ENCODE measurements around the gene BET1L. TPM values are rescaled to one million over a fixed set of nuclear protein-coding genes. Genes with fewer than 3 reads are reported as not detected.
"Not testable (repeated sequence)": the region's sequence is repeated elsewhere in the genome, so short reads cannot be mapped to it uniquely, and the experiment has no call there.

Gene BET1L
- polyA plus RNA-seq, 2 donors, result 12.5 to 18.0 TPM

DNA sequence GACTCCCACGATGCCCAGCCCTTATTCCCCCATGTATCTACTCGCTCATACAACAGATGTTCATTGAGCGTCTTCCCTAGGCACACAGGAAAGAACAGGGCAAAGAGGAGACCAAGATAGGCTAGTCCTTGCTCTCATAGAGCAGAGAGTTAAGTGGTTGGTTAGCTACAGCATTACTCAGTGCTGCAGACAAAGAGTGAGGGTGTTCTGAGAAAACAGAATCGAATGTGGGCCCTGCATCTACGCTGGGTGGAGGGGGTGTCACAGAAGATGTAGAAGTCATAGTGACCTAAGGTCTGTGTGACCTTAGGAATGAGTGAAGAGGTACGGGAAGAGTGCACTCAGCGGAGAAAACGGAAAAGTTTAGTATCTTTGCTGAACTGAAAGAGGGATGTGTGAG, 41.9 kb upstream of the BET1L start:
- Histone ChIP-seq H3K4me1 (ENCODE audit: control insufficient read depth in 2 of 2, insufficient read depth in 2 of 2, low read length in 1 of 2) (no peaks in the 10 kb centered on the region), H3K36me3 (ENCODE audit: control insufficient read depth in 2 of 2, insufficient read depth in 2 of 2, low read length in 1 of 2) (peaks cover 20 to 36% of the 10 kb centered on the region in 2 donors)
- WGBS, 2 donors, result 78 to 79% methylated on average over 8 of the region's 8 CpGs

DNA sequence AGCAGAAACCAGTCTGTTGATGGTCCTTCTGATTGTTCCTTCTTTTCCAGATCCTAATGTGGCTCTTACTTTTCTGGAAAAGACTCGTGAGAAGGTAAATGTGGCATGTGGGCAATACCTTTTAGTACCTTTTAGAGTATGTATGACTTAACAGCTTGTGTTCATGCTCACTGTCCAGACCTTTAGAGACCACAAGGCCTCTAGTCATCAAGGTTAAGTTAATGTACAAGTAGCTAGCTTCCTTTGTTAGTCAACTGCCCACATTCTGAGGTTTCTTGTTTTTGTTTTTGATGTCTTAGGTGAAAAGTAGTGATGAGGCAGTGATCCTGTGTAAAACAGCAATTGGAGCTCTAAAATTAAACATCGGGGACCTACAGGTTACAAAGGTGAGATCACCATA, 37.2 kb upstream of the BET1L start:
- Histone ChIP-seq H3K9me3 (ENCODE audit: control insufficient read depth in 2 of 2, insufficient read depth in 1 of 2, low read depth in 1 of 2, low read length in 1 of 2) (no peaks in the 10 kb centered on the region), H3K36me3 (ENCODE audit: control insufficient read depth in 2 of 2, insufficient read depth in 2 of 2, low read length in 1 of 2) (peaks cover 10 to 24% of the 10 kb centered on the region in 2 donors), H3K27me3 (ENCODE audit: control insufficient read depth in 1 of 2, insufficient read depth in 2 of 2, low read length in 2 of 2) (no peaks in the 10 kb centered on the region), H3K4me1 (ENCODE audit: control insufficient read depth in 2 of 2, insufficient read depth in 2 of 2, low read length in 1 of 2) (no peaks in the 10 kb centered on the region), H3K27ac (ENCODE audit: low read depth in 2 of 2, low read length in 1 of 2) (no peak overlapping the region), H3K4me3 (ENCODE audit: low read depth in 1 of 2, low read length in 2 of 2) (no peak overlapping the region)
- 93 to 94% methylated on average over 2 of the region's 2 CpGs for WGBS, 2 donors

More for the DNA sequence above, 41.9 kb upstream of the BET1L start:
- H3K4me3 ChIP-seq (ENCODE audit: low read depth in 1 of 2, low read length in 2 of 2), result no peak overlapping the region
- no peak overlapping the region for H3K27ac ChIP-seq (ENCODE audit: low read depth in 2 of 2, low read length in 1 of 2)
- no peaks in the 10 kb centered on the region for H3K27me3 ChIP-seq (ENCODE audit: control insufficient read depth in 1 of 2, insufficient read depth in 2 of 2, low read length in 2 of 2)
- no peaks in the 10 kb centered on the region for H3K9me3 ChIP-seq (ENCODE audit: control insufficient read depth in 2 of 2, insufficient read depth in 1 of 2, low read depth in 1 of 2, low read length in 1 of 2)

DNA sequence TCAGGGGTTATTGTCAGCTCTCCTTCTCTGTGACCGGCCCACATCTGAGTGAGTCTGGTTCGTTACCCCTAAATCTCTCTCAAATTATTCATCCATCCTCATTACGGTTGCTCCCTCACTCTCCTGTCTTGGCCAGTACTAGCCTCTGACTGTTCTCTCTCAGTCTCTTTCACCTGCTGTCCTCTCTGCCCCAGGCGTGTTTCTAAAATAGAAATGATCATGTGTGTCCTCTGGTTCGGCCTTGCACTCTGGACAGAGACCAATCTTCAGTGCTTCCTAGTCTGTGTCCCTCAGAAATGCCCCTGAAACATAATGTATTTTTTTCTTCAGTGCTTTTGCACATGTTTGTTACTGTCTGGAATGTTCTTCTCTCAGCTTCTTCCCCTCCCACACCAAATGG, 34.4 kb upstream of the BET1L start:
- peaks cover 5 to 17% of the 10 kb centered on the region in 2 donors for H3K36me3 ChIP-seq (ENCODE audit: control insufficient read depth in 2 of 2, insufficient read depth in 2 of 2, low read length in 1 of 2)

DNA sequence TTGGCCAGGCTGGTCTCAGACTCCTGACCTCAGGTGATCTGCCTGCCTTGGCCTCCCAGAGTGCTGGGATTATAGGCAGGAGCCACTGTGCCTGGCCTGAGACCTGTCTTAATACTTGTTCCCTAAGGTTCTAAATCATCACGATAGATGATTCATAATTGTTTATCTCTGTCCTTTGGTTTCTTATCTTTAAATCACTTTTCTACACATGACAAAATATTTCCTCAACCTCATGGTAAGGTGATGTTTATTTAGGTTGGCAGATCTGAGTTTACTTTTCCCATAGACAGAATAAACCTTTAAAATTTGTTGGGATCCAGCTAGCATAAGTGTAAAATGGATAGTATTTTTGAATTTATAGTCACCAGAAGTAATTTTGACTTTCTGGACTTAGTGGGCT, 33.1 kb upstream of the BET1L start:
- Histone ChIP-seq H3K27ac (ENCODE audit: low read depth in 2 of 2, low read length in 1 of 2) (no peak overlapping the region), H3K36me3 (ENCODE audit: control insufficient read depth in 2 of 2, insufficient read depth in 2 of 2, low read length in 1 of 2) (peaks cover 0 to 13% of the 10 kb centered on the region in 2 donors)

More for the DNA sequence above, 34.4 kb upstream of the BET1L start:
- 91 to 92% methylated on average over 5 of the region's 5 CpGs for WGBS, 2 donors
- Histone ChIP-seq H3K4me3 (ENCODE audit: low read depth in 1 of 2, low read length in 2 of 2) (no peak overlapping the region), H3K27me3 (ENCODE audit: control insufficient read depth in 1 of 2, insufficient read depth in 2 of 2, low read length in 2 of 2) (no peaks in the 10 kb centered on the region), H3K4me1 (ENCODE audit: control insufficient read depth in 2 of 2, insufficient read depth in 2 of 2, low read length in 1 of 2) (no peaks in the 10 kb centered on the region), H3K9me3 (ENCODE audit: control insufficient read depth in 2 of 2, insufficient read depth in 1 of 2, low read depth in 1 of 2, low read length in 1 of 2) (no peaks in the 10 kb centered on the region), H3K27ac (ENCODE audit: low read depth in 2 of 2, low read length in 1 of 2) (no peak overlapping the region)

DNA sequence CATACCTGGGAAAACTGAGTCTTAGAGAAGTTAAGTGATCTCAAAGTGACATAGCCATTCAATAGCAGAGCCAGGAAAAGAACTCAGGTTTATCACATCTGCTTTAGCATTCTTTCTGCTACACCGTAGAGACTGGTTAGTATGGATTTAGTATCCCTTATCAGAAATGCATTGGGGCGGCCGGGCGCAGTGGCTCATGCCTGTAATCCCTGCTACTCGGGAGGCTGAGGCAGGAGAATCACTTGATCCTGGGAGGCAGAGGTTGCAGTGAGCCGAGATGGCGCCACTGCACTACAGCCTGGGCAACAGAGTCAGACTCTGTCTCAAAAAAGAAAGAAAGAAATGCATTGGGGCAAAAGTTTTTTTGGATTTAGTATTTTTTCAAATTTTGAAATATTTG, 31.1 kb upstream of the BET1L start:
- not testable (repeated sequence) for H3K27me3 ChIP-seq (ENCODE audit: control insufficient read depth in 1 of 2, insufficient read depth in 2 of 2, low read length in 2 of 2); H3K27ac ChIP-seq (ENCODE audit: low read depth in 2 of 2, low read length in 1 of 2); H3K36me3 ChIP-seq (ENCODE audit: control insufficient read depth in 2 of 2, insufficient read depth in 2 of 2, low read length in 1 of 2); H3K9me3 ChIP-seq (ENCODE audit: control insufficient read depth in 2 of 2, insufficient read depth in 1 of 2, low read depth in 1 of 2, low read length in 1 of 2); H3K4me3 ChIP-seq (ENCODE audit: low read depth in 1 of 2, low read length in 2 of 2); H3K4me1 ChIP-seq (ENCODE audit: control insufficient read depth in 2 of 2, insufficient read depth in 2 of 2, low read length in 1 of 2)
- 83 to 85% methylated on average over 7 of the region's 7 CpGs for WGBS, 2 donors

More for the DNA sequence above, 33.1 kb upstream of the BET1L start:
- 65 to 67% methylated on average over 1 of the region's 1 CpG for WGBS, 2 donors
- Histone ChIP-seq H3K4me3 (ENCODE audit: low read depth in 1 of 2, low read length in 2 of 2) (no peak overlapping the region), H3K9me3 (ENCODE audit: control insufficient read depth in 2 of 2, insufficient read depth in 1 of 2, low read depth in 1 of 2, low read length in 1 of 2) (no peaks in the 10 kb centered on the region), H3K4me1 (ENCODE audit: control insufficient read depth in 2 of 2, insufficient read depth in 2 of 2, low read length in 1 of 2) (no peaks in the 10 kb centered on the region), H3K27me3 (ENCODE audit: control insufficient read depth in 1 of 2, insufficient read depth in 2 of 2, low read length in 2 of 2) (no peaks in the 10 kb centered on the region)

DNA sequence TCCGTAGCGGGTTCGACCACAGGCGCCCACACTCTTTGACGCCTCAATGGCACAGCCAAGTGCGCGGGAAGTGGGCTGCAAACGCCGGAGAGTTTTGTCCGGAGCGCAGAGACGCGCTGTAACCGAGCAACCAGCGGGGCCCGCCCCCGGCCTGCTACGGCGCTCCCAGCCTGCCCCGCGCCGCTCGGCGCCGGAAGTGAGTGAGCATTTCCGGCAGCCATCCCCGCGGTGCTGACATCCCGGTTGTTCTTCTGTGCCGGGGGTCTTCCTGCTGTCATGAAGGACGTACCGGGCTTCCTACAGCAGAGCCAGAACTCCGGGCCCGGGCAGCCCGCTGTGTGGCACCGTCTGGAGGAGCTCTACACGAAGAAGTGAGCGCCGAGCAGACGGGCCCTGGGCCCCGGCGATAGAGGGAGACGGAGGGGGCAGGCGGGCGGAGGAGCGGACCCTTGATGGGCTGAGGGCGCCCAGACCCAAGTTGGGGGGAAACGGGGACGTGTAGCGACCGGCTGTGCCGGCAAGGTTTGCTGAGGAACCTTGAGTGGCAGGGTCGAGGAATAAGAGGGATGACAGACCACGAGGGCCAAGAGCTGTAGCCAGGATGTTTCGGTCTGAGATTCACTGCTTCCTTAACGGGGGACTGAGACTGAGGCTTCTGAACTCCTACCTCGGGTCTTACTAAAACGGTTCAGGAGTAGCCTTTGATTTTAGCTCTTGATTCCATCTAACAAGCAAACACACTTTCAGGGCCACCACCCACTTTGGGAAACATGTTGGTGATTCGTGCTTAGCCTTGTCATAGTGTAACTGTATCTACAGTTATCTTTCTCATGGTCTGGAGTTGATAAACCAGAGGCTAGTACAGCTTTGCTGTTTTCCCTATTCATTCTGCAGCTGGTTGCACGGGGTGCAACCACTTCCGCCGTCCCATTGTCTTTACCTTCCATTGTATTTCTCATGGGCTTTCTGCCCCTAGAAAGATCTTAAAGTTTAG, 29.9 kb upstream of the BET1L start, which contains the start of gene PSMD13:
TSS of gene PSMD13 (plus strand) at position 203 of the 994 bp plus-strand sequence. CDS start at position 277, 74 bp downstream.
- H3K27me3 ChIP-seq (ENCODE audit: control insufficient read depth in 1 of 2, insufficient read depth in 2 of 2, low read length in 2 of 2), result no peaks in the 10 kb centered on the region
- H3K9me3 ChIP-seq (ENCODE audit: control insufficient read depth in 2 of 2, insufficient read depth in 1 of 2, low read depth in 1 of 2, low read length in 1 of 2), result no peaks in the 10 kb centered on the region
- H3K36me3 ChIP-seq (ENCODE audit: control insufficient read depth in 2 of 2, insufficient read depth in 2 of 2, low read length in 1 of 2), result peaks cover 0 to 8% of the 10 kb centered on the region in 2 donors
- H3K4me3 ChIP-seq (ENCODE audit: low read depth in 1 of 2, low read length in 2 of 2), result peak within 1 kb of the TSS; percentile 96 to 99
- WGBS, 2 donors, result 1% methylated on average over 62 of the region's 62 CpGs
- peak within 1 kb of the TSS; percentile 95 to 99 for H3K27ac ChIP-seq (ENCODE audit: low read depth in 2 of 2, low read length in 1 of 2)
- no peaks in the 10 kb centered on the region for H3K4me1 ChIP-seq (ENCODE audit: control insufficient read depth in 2 of 2, insufficient read depth in 2 of 2, low read length in 1 of 2)

DNA sequence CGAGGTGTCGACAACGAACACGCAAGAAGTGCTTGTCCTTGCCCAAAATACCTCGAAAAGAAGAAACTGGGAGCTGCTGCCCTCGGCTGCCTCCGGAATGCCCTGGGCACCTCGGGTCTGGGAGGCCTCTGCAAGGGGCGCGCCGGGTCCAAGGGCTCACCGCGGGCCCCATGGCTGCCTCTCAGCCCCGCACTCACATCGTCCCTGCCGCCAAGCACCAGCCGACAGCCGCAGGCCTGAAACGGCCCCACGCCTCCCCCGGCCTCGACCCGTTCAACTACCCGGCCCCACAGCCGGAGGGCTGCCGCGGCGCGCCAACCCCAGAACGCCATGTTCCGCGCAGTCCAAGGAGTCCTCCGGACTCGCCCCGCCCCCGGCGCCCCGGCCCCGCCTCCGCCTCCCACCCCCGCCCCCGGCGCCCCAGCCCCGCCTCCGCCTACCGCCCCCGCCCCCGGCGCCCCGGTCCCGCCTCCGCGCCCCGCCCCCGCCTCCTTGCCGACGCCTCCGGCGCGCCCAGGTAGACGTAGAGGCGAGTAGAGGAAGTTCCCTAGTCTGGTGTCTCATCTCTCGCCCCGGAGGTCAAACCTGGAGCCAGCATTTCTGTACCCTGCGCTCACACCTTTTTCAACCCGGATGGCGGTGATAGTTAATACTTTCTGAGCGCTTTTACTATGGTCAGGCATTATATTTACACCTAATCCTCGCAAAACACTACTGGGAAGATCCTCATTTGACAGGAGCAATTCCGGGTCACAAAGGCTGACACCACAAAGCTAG, 29.0 kb upstream of the BET1L start, which contains the start of gene SIRT3:
TSS of gene SIRT3 (minus strand) at position 346 of the 777 bp plus-strand sequence. CDS start at position 332, 14 bp downstream.
- Histone ChIP-seq H3K27me3 (ENCODE audit: control insufficient read depth in 1 of 2, insufficient read depth in 2 of 2, low read length in 2 of 2) (no peaks in the 10 kb centered on the region), H3K36me3 (ENCODE audit: control insufficient read depth in 2 of 2, insufficient read depth in 2 of 2, low read length in 1 of 2) (peaks cover 0 to 5% of the 10 kb centered on the region in 2 donors), H3K27ac (ENCODE audit: low read depth in 2 of 2, low read length in 1 of 2) (peak within 1 kb of the TSS; percentile 95 to 99), H3K4me3 (ENCODE audit: low read depth in 1 of 2, low read length in 2 of 2) (peak within 1 kb of the TSS; percentile 96 to 99), H3K9me3 (ENCODE audit: control insufficient read depth in 2 of 2, insufficient read depth in 1 of 2, low read depth in 1 of 2, low read length in 1 of 2) (no peaks in the 10 kb centered on the region), H3K4me1 (ENCODE audit: control insufficient read depth in 2 of 2, insufficient read depth in 2 of 2, low read length in 1 of 2) (no peaks in the 10 kb centered on the region)
- WGBS, 2 donors, result 0 to 1% methylated on average over 40 to 70 of the region's 70 CpGs

DNA sequence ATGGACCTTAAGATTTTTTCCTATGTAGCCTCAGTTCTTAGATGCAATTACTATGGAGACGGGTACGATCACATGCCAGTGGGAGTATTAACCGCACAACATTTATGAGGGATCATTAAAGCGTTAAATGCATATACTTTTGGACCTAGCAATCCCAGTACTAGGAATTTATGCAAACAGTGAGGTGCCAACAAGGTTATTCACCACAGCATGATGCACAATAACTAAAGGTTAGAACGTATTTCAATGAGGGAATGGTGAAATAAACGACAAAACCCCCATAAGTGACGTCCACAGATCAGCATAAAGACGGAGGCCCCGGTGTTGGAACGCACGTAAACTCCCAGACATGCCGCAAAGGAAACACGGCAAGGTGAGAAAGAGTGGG, 28.4 kb upstream of the BET1L start:
- no peaks in the 10 kb centered on the region for H3K4me1 ChIP-seq (ENCODE audit: control insufficient read depth in 2 of 2, insufficient read depth in 2 of 2, low read length in 1 of 2)
- no peaks in the 10 kb centered on the region for H3K27me3 ChIP-seq (ENCODE audit: control insufficient read depth in 1 of 2, insufficient read depth in 2 of 2, low read length in 2 of 2)
- peak overlapping the region; percentile 76 to 99 for H3K4me3 ChIP-seq (ENCODE audit: low read depth in 1 of 2, low read length in 2 of 2)
- no peaks in the 10 kb centered on the region for H3K9me3 ChIP-seq (ENCODE audit: control insufficient read depth in 2 of 2, insufficient read depth in 1 of 2, low read depth in 1 of 2, low read length in 1 of 2)
- H3K27ac ChIP-seq (ENCODE audit: low read depth in 2 of 2, low read length in 1 of 2), result peak overlapping the region; percentile 81 to 95
- peaks cover 0 to 3% of the 10 kb centered on the region in 2 donors for H3K36me3 ChIP-seq (ENCODE audit: control insufficient read depth in 2 of 2, insufficient read depth in 2 of 2, low read length in 1 of 2)
- 2 to 3% methylated on average over 13 of the region's 13 CpGs for WGBS, 2 donors

DNA sequence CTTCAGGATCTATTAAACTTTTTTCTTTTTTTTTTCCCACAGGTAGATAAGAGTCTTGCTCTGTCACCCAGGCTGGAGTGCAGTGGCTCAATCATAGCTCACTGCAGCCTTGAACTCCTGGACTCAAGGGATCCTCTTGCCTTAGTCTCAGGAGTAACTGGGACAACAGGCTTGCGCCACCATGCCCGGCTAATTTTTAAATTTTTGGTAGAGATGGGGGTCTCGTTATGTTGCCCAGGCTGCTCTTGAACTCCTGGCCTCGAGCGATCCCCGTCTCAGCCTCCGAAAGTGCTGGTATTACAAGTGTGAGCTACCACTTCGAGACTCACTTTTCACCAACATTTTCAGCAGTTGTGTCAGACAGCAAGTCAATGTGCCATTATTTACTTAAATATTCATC, 28.0 kb upstream of the BET1L start:
- no peak overlapping the region for H3K27ac ChIP-seq (ENCODE audit: low read depth in 2 of 2, low read length in 1 of 2)
- WGBS, 2 donors, result 73 to 82% methylated on average over 8 of the region's 8 CpGs
- H3K4me3 ChIP-seq (ENCODE audit: low read depth in 1 of 2, low read length in 2 of 2), result peak overlapping the region in 1 of 2 donors; percentile 99
- H3K27me3 ChIP-seq (ENCODE audit: control insufficient read depth in 1 of 2, insufficient read depth in 2 of 2, low read length in 2 of 2), result no peaks in the 10 kb centered on the region
- peaks cover 0 to 3% of the 10 kb centered on the region in 2 donors for H3K36me3 ChIP-seq (ENCODE audit: control insufficient read depth in 2 of 2, insufficient read depth in 2 of 2, low read length in 1 of 2)
- no peaks in the 10 kb centered on the region for H3K9me3 ChIP-seq (ENCODE audit: control insufficient read depth in 2 of 2, insufficient read depth in 1 of 2, low read depth in 1 of 2, low read length in 1 of 2)
- no peaks in the 10 kb centered on the region for H3K4me1 ChIP-seq (ENCODE audit: control insufficient read depth in 2 of 2, insufficient read depth in 2 of 2, low read length in 1 of 2)

Measured in esophagus (tissue), 2 donors.